HEK293T (cell line): Measurements from ENCODE around the gene TARDBP.

Source experiments
- FOXK2 ChIP-seq: fragments of 450-650 bp; IDR thresholded peaks from 2 replicates; pipeline ENCODE4 v1.6.1; 2016; ENCODE audit warnings: mild to moderate bottlenecking
- TF ChIP-seq, protein P1 (sequence below): fragments of 450-650 bp; IDR thresholded peaks from 2 replicates; pipeline ENCODE4 v1.6.1; 2016

DNA sequence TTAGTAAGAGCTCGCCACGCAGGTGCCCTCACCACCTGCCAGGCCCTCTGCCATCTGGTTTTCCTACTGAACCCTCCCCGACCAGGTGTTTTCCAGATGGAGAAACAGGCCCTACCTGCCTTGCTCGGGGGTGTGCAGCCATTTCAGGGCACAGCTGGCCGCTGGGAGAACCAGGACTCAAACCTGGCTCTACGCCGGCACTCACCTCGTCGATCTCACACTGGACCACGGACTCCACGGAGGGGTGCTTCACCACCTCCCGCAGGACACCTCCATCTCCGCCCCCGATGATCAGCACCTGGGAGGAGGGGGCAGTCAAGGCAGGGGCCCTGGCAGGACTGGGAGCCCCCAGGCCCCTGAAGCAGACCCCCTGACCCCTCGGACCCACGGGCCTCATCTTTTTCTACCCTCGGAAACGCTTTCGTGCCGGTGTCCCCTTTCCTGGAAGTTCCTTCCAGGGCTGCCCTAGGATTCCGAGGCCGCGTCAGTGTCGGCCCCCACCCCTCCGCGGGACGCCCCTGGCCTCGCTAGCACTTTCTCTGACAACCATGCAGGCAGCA, 46.2 kb downstream of the TARDBP start:
- no peak for TF ChIP-seq FOXK2
- TF ChIP-seq, protein P1, sequence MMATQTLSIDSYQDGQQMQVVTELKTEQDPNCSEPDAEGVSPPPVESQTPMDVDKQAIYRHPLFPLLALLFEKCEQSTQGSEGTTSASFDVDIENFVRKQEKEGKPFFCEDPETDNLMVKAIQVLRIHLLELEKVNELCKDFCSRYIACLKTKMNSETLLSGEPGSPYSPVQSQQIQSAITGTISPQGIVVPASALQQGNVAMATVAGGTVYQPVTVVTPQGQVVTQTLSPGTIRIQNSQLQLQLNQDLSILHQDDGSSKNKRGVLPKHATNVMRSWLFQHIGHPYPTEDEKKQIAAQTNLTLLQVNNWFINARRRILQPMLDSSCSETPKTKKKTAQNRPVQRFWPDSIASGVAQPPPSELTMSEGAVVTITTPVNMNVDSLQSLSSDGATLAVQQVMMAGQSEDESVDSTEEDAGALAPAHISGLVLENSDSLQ, result no peak
